H9 (cell line): Measurements from ENCODE around the gene DPH5. TPM values are rescaled to one million over a fixed set of nuclear protein-coding genes. Genes with fewer than 3 reads are reported as not detected.

Source experiments
- DNase-seq: peaks from one replicate; pipeline ENCODE4 v3.0.0-alpha.2; 2017
- H2AFZ ChIP-seq: one replicate; pipeline ENCODE4 v1.6.1; 2013; ENCODE audit warnings: mild to moderate bottlenecking, low read length, control low read depth, moderate library complexity
- H2AK5ac ChIP-seq: 2 replicates; pipeline ENCODE4 v1.6.1; 2013; ENCODE audit warnings: low read length, control low read depth, mixed read lengths; ENCODE audit not compliant: insufficient read length
- H2BK120ac ChIP-seq: one replicate; pipeline ENCODE4 v1.6.1; 2013; ENCODE audit warnings: low read depth, mild to moderate bottlenecking, low read length, control low read depth, inconsistent platforms; ENCODE audit not compliant: poor library complexity, severe bottlenecking
- H2BK12ac ChIP-seq: 2 replicates; pipeline ENCODE4 v1.6.1; 2013; ENCODE audit warnings: low read length, control low read depth, mixed read lengths, low read depth; ENCODE audit not compliant: insufficient read length
- H2BK15ac ChIP-seq: 2 replicates; pipeline ENCODE4 v1.6.1; 2013; ENCODE audit warnings: low read depth, low read length, control low read depth
- H2BK20ac ChIP-seq: one replicate; pipeline ENCODE4 v1.6.1; 2013; ENCODE audit warnings: low read depth, mild to moderate bottlenecking, low read length, control low read depth, inconsistent platforms; ENCODE audit not compliant: poor library complexity, severe bottlenecking
- H2BK5ac ChIP-seq: 2 replicates; pipeline ENCODE4 v1.6.1; 2013; ENCODE audit warnings: low read length, control low read depth, mixed read lengths; ENCODE audit not compliant: insufficient read length
- H3K14ac ChIP-seq: 2 replicates; pipeline ENCODE4 v1.6.1; 2013; ENCODE audit warnings: low read length, control low read depth; ENCODE audit not compliant: insufficient read depth
- H3K18ac ChIP-seq: 2 replicates; pipeline ENCODE4 v1.6.1; 2013; ENCODE audit warnings: low read depth, mild to moderate bottlenecking, mixed read lengths, low read length, control low read depth; ENCODE audit not compliant: insufficient read length
- H3K23ac ChIP-seq: 2 replicates; pipeline ENCODE4 v1.6.1; 2013; ENCODE audit warnings: low read length, control low read depth, mixed read lengths, low read depth; ENCODE audit not compliant: insufficient read length
- H3K23me2 ChIP-seq: 2 replicates; pipeline ENCODE4 v1.6.1; 2013; ENCODE audit warnings: low read depth, mild to moderate bottlenecking, mixed read lengths, low read length, control low read depth; ENCODE audit not compliant: insufficient read length, poor library complexity, severe bottlenecking
- H3K27ac ChIP-seq: 2 replicates; pipeline ENCODE4 v1.5.1; 2013; ENCODE audit warnings: low read length, control low read depth, mixed read lengths, low read depth; ENCODE audit not compliant: insufficient read length
- H3K27me3 ChIP-seq: 2 replicates; pipeline ENCODE4 v1.6.1; 2013; ENCODE audit warnings: low read length, control low read depth, inconsistent platforms; ENCODE audit not compliant: insufficient read depth
- H3K4ac ChIP-seq: 2 replicates; pipeline ENCODE4 v1.6.1; 2013; ENCODE audit warnings: low read depth, mild to moderate bottlenecking, control low read depth, inconsistent platforms, low read length, moderate library complexity
- H3K4me1 ChIP-seq: 2 replicates; pipeline ENCODE4 v1.6.1; 2013; ENCODE audit warnings: low read length, control low read depth, inconsistent platforms; ENCODE audit not compliant: insufficient read depth
- H3K4me2 ChIP-seq: 2 replicates; pipeline ENCODE4 v1.6.1; 2013; ENCODE audit warnings: low read length, control low read depth, mixed read lengths; ENCODE audit not compliant: insufficient read length, insufficient read depth
- H3K56ac ChIP-seq: 2 replicates; pipeline ENCODE4 v1.6.1; 2013; ENCODE audit warnings: low read depth, mild to moderate bottlenecking, mixed read lengths, low read length, control low read depth; ENCODE audit not compliant: insufficient read length
- H3K79me1 ChIP-seq: 2 replicates; pipeline ENCODE4 v1.6.1; 2013; ENCODE audit warnings: low read depth, mild to moderate bottlenecking, moderate library complexity, low read length, control low read depth, inconsistent platforms; ENCODE audit not compliant: insufficient read depth, poor library complexity, severe bottlenecking
- H3K79me2 ChIP-seq: 2 replicates; pipeline ENCODE4 v1.6.1; 2013; ENCODE audit warnings: low read length, control low read depth, inconsistent platforms; ENCODE audit not compliant: insufficient read depth
- H3K9ac ChIP-seq: 2 replicates; pipeline ENCODE4 v1.6.1; 2013; ENCODE audit warnings: low read length, control low read depth, mixed read lengths; ENCODE audit not compliant: insufficient read length; ENCODE audit errors: extremely low read depth
- H3K9me3 ChIP-seq: one replicate; pipeline ENCODE4 v1.6.1; 2013; ENCODE audit warnings: low read depth, low read length, inconsistent platforms; ENCODE audit not compliant: control insufficient read depth
- H3T11ph ChIP-seq: one replicate; pipeline ENCODE4 v1.6.1; 2013; ENCODE audit warnings: mild to moderate bottlenecking, low read length, control low read depth, inconsistent platforms
- H4K20me1 ChIP-seq: one replicate; pipeline ENCODE4 v1.6.1; 2013; ENCODE audit not compliant: control insufficient read depth, insufficient read length, insufficient read depth
- H4K5ac ChIP-seq: 2 replicates; pipeline ENCODE4 v1.6.1; 2013; ENCODE audit warnings: low read depth, mild to moderate bottlenecking, mixed read lengths, low read length, control low read depth; ENCODE audit not compliant: insufficient read length
- H4K8ac ChIP-seq: replicated peaks from 2 replicates; pipeline ENCODE4 v1.6.1; 2013; ENCODE audit warnings: low read length, control low read depth, mixed read lengths, low read depth; ENCODE audit not compliant: insufficient read length
- H4K91ac ChIP-seq: 2 replicates; pipeline ENCODE4 v1.6.1; 2013; ENCODE audit warnings: low read depth, mild to moderate bottlenecking, moderate library complexity, mixed read lengths, low read length, control low read depth; ENCODE audit not compliant: insufficient read length
- H3K27ac Mint-ChIP-seq, 3 experiments: 2 replicates in 2 of 3; 3 replicates in 1 of 3; pipeline ENCODE4 v1.8.0; 2020 to 2021; ENCODE audit warnings: mixed read lengths in 3 of 3, mild to moderate bottlenecking in 1 of 3, moderate library complexity in 1 of 3
- H3K27me3 Mint-ChIP-seq: 2 replicates; pipeline ENCODE4 v1.8.0; 2021; ENCODE audit warnings: low read depth, mild to moderate bottlenecking, moderate library complexity, mixed read lengths
- H3K36me3 Mint-ChIP-seq, 3 experiments: 2 replicates in 2 of 3; 3 replicates in 1 of 3; pipeline ENCODE4 v1.8.0; 2020 to 2021; ENCODE audit warnings: low read depth in 3 of 3, mixed read lengths in 3 of 3; ENCODE audit not compliant: insufficient read depth in 1 of 3
- H3K4me1 Mint-ChIP-seq, 2 experiments: 2 replicates each; pipeline ENCODE4 v1.8.0; 2020; ENCODE audit warnings: mixed read lengths in 2 of 2
- H3K4me3 Mint-ChIP-seq, 2 experiments: 2 replicates in 1 of 2; 3 replicates in 1 of 2; pipeline ENCODE4 v1.8.0; 2020 to 2021; ENCODE audit warnings: mild to moderate bottlenecking in 2 of 2, mixed read lengths in 2 of 2, moderate library complexity in 1 of 2
- H3K9me3 Mint-ChIP-seq, 2 experiments: 2 replicates in 1 of 2; 3 replicates in 1 of 2; pipeline ENCODE4 v1.8.0; 2020; ENCODE audit warnings: mild to moderate bottlenecking in 2 of 2, mixed read lengths in 2 of 2, moderate library complexity in 1 of 2
- CTCF ChIP-seq: fragments of 200-600 bp; sonication (generic); conservative IDR thresholded peaks from 3 replicates; pipeline ENCODE4 v1.8.0; 2021; ENCODE audit warnings: antibody characterized with exemption, mild to moderate bottlenecking
- WGBS: extraction: QIAGEN DNeasy Blood & Tissue Kit; methylation state at CpG from one replicate; pipeline ENCODE4 v1.1.7; 2013; ENCODE audit warnings: missing lambda C conversion rate, low lambda C conversion rate, mixed read lengths; ENCODE audit not compliant: insufficient read length; ENCODE audit errors: extremely low coverage; 5-methylcytosine and 5-hydroxymethylcytosine counted together
- total RNA-seq: library from RNA; stranded (reverse); gene quantifications from 2 replicates; pipeline ENCODE4 v1.2.1, GENCODE V29; 2021

DPH5 gene
- total RNA-seq, 1 experiment from 2014 or later: 49.4 TPM

GRCh38 chr1:101027194-101027772, 1.7 kb upstream of the DPH5 start:
- Histone ChIP-seq H3K56ac (no peak overlapping the region), H4K91ac (no peak overlapping the region), H2BK20ac (no peak overlapping the region), H3K23ac (no peak overlapping the region), H3K79me1 (no peaks in the 10 kb centered on the region), H3K79me2 (peaks cover 4% of the 10 kb centered on the region; the same call in 1 of the 2 replicates), H3K14ac (no peak overlapping the region), H2BK15ac (no peak overlapping the region), H3K9ac (no peak overlapping the region), H2BK120ac (no peak overlapping the region), H3K23me2 (peaks cover 5% of the 10 kb centered on the region), H3K4me2 (no peak overlapping the region), H3K4ac (no peak overlapping the region), H3K9me3 (no peaks in the 10 kb centered on the region), H3K4me1 (no peaks in the 10 kb centered on the region), H3K27me3 (no peaks in the 10 kb centered on the region), H3K27ac (no peak overlapping the region), H2BK12ac (no peak overlapping the region), H2AK5ac (no peak overlapping the region), H4K5ac (no peak overlapping the region), H2BK5ac (no peak overlapping the region), H3T11ph (no peak overlapping the region), H4K20me1 (no peaks in the 10 kb centered on the region), H4K8ac (no peak overlapping the region), H2AFZ (no peak overlapping the region), H3K18ac (no peak overlapping the region)
- no peaks in the 10 kb centered on the region for H3K27me3 Mint-ChIP-seq
- TF ChIP-seq CTCF: no peak
- H3K4me3 Mint-ChIP-seq: peak overlapping the region; percentile 31 to 69; a peak in 3 of 5 replicates
- H3K4me1 Mint-ChIP-seq: peaks cover 17 to 22% of the 10 kb centered on the region in 2 experiments
- 0 out of 7 replicates have a peak overlapping the region, but pooled peaks of 1 of the 3 experiments have one; percentile 20 for H3K27ac Mint-ChIP-seq
- no peaks in the 10 kb centered on the region; a peak in 1 of 5 replicates for H3K9me3 Mint-ChIP-seq
- WGBS: no CpG with 5 or more reads among the region's 6 CpGs
- DNase-seq: no peak
- H3K36me3 Mint-ChIP-seq: peaks cover 2 to 22% (median 8%) of the 10 kb centered on the region in 3 experiments; a peak in 6 of 7 replicates
